Subcutaneous abdominal adipose tissue (tissue), 5 donors: ENCODE results near the gene GLA.

Experiments used
- H3K27ac ChIP-seq: one replicate; pipeline ENCODE4 v1.7.0; 2013; ENCODE audit warnings: low read depth, mild to moderate bottlenecking, inconsistent platforms, low read length, moderate library complexity
- H3K27me3 ChIP-seq, 5 donors: one replicate each; pipeline ENCODE4 v1.7.0; 2013; ENCODE audit warnings: low read length in 5 of 5, inconsistent platforms in 1 of 5; ENCODE audit not compliant: control insufficient read depth in 5 of 5, insufficient read depth in 4 of 5
- H3K36me3 ChIP-seq, 5 donors: one replicate each; pipeline ENCODE4 v1.7.0; 2013; ENCODE audit warnings: low read length in 5 of 5; ENCODE audit not compliant: control insufficient read depth in 5 of 5, insufficient read depth in 5 of 5
- H3K4me1 ChIP-seq, 5 donors: one replicate each; pipeline ENCODE4 v1.7.0; 2013; ENCODE audit warnings: low read length in 5 of 5, mild to moderate bottlenecking in 3 of 5, moderate library complexity in 1 of 5; ENCODE audit not compliant: control insufficient read depth in 5 of 5, insufficient read depth in 5 of 5
- H3K4me3 ChIP-seq, 5 donors: one replicate each; pipeline ENCODE4 v1.7.0; 2013; ENCODE audit warnings: low read length in 5 of 5, low read depth in 1 of 5
- H3K9ac ChIP-seq, 5 donors: one replicate each; pipeline ENCODE4 v1.7.0; 2013; ENCODE audit warnings: low read length in 5 of 5, mild to moderate bottlenecking in 4 of 5, moderate library complexity in 3 of 5
- H3K9me3 ChIP-seq, 5 donors: one replicate each; pipeline ENCODE4 v1.7.0; 2013; ENCODE audit warnings: low read length in 5 of 5; ENCODE audit not compliant: control insufficient read depth in 5 of 5
- donor health status: healthy.
- donor health status: healthy.
- donor health status: healthy.
- donor health status: healthy.
- donor health status: healthy.

Gene GLA

GRCh38 chrX:101362757-101363156 is 45.0 kb downstream of the GLA start:
- Histone ChIP-seq H3K4me1 (no peaks in the 10 kb centered on the region), H3K27me3 (peaks cover 8 to 21% (median 12%) of the 10 kb centered on the region in 5 donors), H3K9ac (no peak overlapping the region), H3K4me3 (no peak overlapping the region), H3K27ac (no peak overlapping the region), H3K36me3 (peaks cover 0 to 5% (median 0%) of the 10 kb centered on the region in 5 donors), H3K9me3 (no peaks in the 10 kb centered on the region)

DNA sequence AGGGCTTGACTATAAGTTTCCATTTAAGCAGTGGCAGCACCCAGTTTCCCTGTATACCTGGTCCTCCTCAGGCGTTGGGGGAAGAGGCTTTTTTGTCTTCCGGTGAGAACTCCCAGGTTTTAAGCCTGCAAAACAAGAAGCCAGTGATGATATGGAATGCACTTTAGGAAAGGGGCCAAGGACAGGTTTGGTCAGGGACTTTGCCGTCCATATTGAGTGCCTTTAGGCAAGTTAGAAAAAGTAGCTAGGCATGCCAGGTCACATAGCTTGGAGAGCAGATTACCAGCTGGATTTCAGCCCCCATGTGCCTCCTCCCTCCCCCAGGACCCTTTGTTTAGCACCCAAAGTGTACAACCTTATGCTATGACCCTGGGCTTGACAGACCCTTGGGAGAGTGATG is 45.6 kb downstream of the GLA start:
- Histone ChIP-seq H3K9ac (no peak overlapping the region), H3K27ac (no peak overlapping the region), H3K27me3 (peaks cover 8 to 21% (median 12%) of the 10 kb centered on the region in 5 donors), H3K4me3 (no peak overlapping the region), H3K36me3 (peaks cover 0 to 5% (median 0%) of the 10 kb centered on the region in 5 donors), H3K9me3 (no peaks in the 10 kb centered on the region), H3K4me1 (no peaks in the 10 kb centered on the region)

GRCh38 chrX:101360390-101360789 is 47.3 kb downstream of the GLA start:
- Histone ChIP-seq H3K4me1 (no peaks in the 10 kb centered on the region), H3K27ac (no peak overlapping the region), H3K9ac (no peak overlapping the region), H3K9me3 (no peaks in the 10 kb centered on the region), H3K4me3 (no peak overlapping the region), H3K27me3 (peaks cover 11 to 24% (median 13%) of the 10 kb centered on the region in 5 donors), H3K36me3 (peaks cover 0 to 5% (median 0%) of the 10 kb centered on the region in 5 donors)

GRCh38 chrX:101359966-101360365 is 47.8 kb downstream of the GLA start:
- Histone ChIP-seq H3K36me3 (peaks cover 0 to 5% (median 0%) of the 10 kb centered on the region in 5 donors), H3K4me1 (no peaks in the 10 kb centered on the region), H3K27me3 (peaks cover 10 to 24% (median 12%) of the 10 kb centered on the region in 5 donors), H3K9ac (no peak overlapping the region), H3K9me3 (no peaks in the 10 kb centered on the region), H3K4me3 (no peak overlapping the region), H3K27ac (no peak overlapping the region)

DNA sequence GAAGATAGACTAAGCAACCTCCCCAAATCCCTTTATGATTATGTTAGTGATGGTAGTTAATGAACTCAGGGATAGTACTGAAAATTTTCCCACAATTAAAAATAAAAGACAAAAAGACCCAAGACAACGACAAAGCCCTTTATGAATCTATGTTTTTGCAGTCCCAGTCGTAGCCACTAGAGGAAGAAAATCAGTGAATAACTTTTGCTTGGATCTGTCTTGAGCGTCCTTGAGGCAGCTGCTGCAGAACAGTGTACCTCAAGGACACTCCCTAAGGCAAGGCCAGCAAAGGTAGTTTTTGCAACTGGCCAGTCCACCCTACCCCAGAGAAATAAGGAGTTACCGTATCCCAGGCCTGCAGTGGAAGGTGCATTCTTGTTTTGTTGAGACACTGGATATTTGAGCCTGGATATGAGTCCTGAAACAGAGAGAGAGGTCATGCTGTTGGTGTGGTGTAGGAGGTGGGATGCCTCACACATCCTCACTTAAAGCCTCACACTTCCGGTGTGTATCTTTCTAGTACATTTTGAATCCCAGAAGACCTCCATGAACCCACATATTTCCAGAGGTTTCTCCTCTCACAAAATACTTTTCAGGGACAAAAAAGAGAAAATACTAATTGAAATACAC is 50.4 kb downstream of the GLA start:
- Histone ChIP-seq H3K27me3 (peaks cover 10 to 20% (median 11%) of the 10 kb centered on the region in 5 donors), H3K36me3 (peaks cover 0 to 5% (median 0%) of the 10 kb centered on the region in 5 donors), H3K4me3 (no peak overlapping the region), H3K9me3 (no peaks in the 10 kb centered on the region), H3K4me1 (no peaks in the 10 kb centered on the region), H3K9ac (no peak overlapping the region), H3K27ac (no peak overlapping the region)

DNA sequence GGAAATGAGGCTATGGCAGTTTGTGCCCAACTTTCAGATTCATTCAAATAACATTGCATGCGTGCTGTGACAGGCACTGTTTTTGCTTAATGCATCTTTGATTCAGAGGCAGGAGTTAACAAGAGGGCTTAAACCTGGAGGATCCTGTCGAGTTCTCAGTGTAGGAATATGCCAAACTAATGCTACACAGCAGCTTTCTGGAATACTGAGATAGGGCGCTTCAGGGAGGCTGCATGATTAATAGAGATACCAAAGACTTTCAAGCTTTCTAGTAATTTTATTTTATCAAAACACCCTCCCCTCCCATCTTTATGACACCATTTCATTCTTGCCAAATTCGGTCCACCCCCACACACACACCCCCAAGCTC is 58.5 kb downstream of the GLA start:
- Histone ChIP-seq H3K9me3 (no peaks in the 10 kb centered on the region), H3K4me3 (peak overlapping the region; percentile 65 to 83 (median 75)), H3K27me3 (peaks cover 0 to 3% (median 0%) of the 10 kb centered on the region in 5 donors), H3K27ac (peak overlapping the region; percentile 74), H3K36me3 (peaks cover 0 to 4% (median 0%) of the 10 kb centered on the region in 5 donors), H3K4me1 (peaks cover 0 to 17% (median 11%) of the 10 kb centered on the region in 5 donors), H3K9ac (peak overlapping the region in 4 of 5 donors; percentile 66 to 76 (median 74))

- peaks cover 0 to 4% (median 0%) of the 10 kb centered on the region in 5 donors for H3K36me3 ChIP-seq
- no peaks in the 10 kb centered on the region for H3K9me3 ChIP-seq
- peak within 1 kb of the TSS; percentile 66 to 76 (median 74) for H3K9ac ChIP-seq
- H3K27me3 ChIP-seq, result peaks cover 0 to 3% (median 0%) of the 10 kb centered on the region in 5 donors
- H3K4me3 ChIP-seq, result peak within 1 kb of the TSS; percentile 69 to 83 (median 79)
- peaks cover 0 to 17% (median 11%) of the 10 kb centered on the region in 5 donors for H3K4me1 ChIP-seq
- peak within 1 kb of the TSS; percentile 74 for H3K27ac ChIP-seq
These were observed 59.1 kb downstream of the GLA start, which contains the start of gene TIMM8A for GRCh38 chrX:101348452-101349192. Gene TIMM8A (minus strand): TSS chrX:101348742. CDS start chrX:101348664, 78 bp downstream.

GRCh38 chrX:101347859-101348451 is 59.8 kb downstream of the GLA start:
- peak overlapping the region; percentile 42 to 74 (median 73) for H3K9ac ChIP-seq
- peak overlapping the region; percentile 69 to 83 (median 79) for H3K4me3 ChIP-seq
- no peaks in the 10 kb centered on the region for H3K9me3 ChIP-seq
- peaks cover 0 to 4% (median 0%) of the 10 kb centered on the region in 5 donors for H3K36me3 ChIP-seq
- peaks cover 0 to 17% (median 11%) of the 10 kb centered on the region in 5 donors for H3K4me1 ChIP-seq
- peaks cover 0 to 3% (median 0%) of the 10 kb centered on the region in 5 donors for H3K27me3 ChIP-seq
- peak overlapping the region; percentile 74 for H3K27ac ChIP-seq
